HepG2 (cell line): ENCODE measurements around the gene LPAR1. TPM values are rescaled to one million over a fixed set of nuclear protein-coding genes. Genes with fewer than 3 reads are reported as not detected.

Experiments
- KIAA2018 ChIP-seq: sonication (generic); formaldehyde crosslinking; IDR thresholded peaks from 2 replicates; pipeline ENCODE4 v1.5.0; 2020; ENCODE audit warnings: mild to moderate bottlenecking, missing genetic modification reagents, borderline replicate concordance
- RFX3 ChIP-seq: IDR thresholded peaks from 2 replicates; pipeline ENCODE4 v1.6.1; 2016; ENCODE audit warnings: missing biosample characterization, missing genetic modification reagents
- ZNF282 ChIP-seq: fragments of 450-650 bp; IDR thresholded peaks from 2 replicates; pipeline ENCODE4 v1.6.1; 2018; ENCODE audit not compliant: partially characterized antibody
- ZNF354B ChIP-seq: sonication (generic); formaldehyde crosslinking; IDR thresholded peaks from 2 replicates; pipeline ENCODE4 v1.8.0; 2022; ENCODE audit warnings: mild to moderate bottlenecking, missing genetic modification reagents
- ZNF770 ChIP-seq: sonication (generic); formaldehyde crosslinking; IDR thresholded peaks from 2 replicates; pipeline ENCODE4 v1.5.0; 2020; ENCODE audit warnings: mild to moderate bottlenecking, missing genetic modification reagents
- polyA plus RNA-seq, 8 experiments: library from polyadenylated mRNA; depleted of rRNA in 3 of 8; stranded (reverse) in 7 of 8; unstranded in 1 of 8; fragments of >200 nt; fragmentation: Illumina TruSeq in 4 of 8; extraction: Trizol in 4 of 8; gene quantifications; 2 replicates each; pipeline versions ENCODE4 v1.2.1 to v1.2.3, GENCODE V29; 2011 to 2016; ENCODE audit warnings: low read depth in 4 of 8, missing spikeins in 1 of 8, mixed read lengths in 1 of 8; ENCODE audit not compliant: insufficient read depth in 1 of 8
- total RNA-seq, 5 experiments: library from RNA; depleted of rRNA; stranded (reverse); fragments of >200 nt; fragmentation: Illumina TruSeq; extraction: Trizol; gene quantifications; 2 replicates each; pipeline ENCODE4 v1.2.3, GENCODE V29; 2016; ENCODE audit warnings: low read depth in 1 of 5

Gene LPAR1
- total and polyA plus RNA-seq, 2 of the 13 experiments (the other 11 are each of a cell fraction or from before 2014, with no cell fraction given): not detected

GRCh38 chr9:110877374-110877773 is 160.9 kb downstream of the LPAR1 start (continued):
- TF ChIP-seq ZNF770 (CRISPR knock-in tag) (no peak), RFX3 (CRISPR knock-in tag) (no peak), ZNF282 (no peak), KIAA2018 (CRISPR knock-in tag) (no peak), ZNF354B (CRISPR knock-in tag) (no peak)
